Ovary (tissue), 9 donors: ENCODE measurements around the gene C1QC. TPM values are rescaled to one million over a fixed set of nuclear protein-coding genes. Genes with fewer than 3 reads are reported as not detected.

Experiments used
- DNase-seq, 5 donors: peaks; one replicate each; pipeline ENCODE4 v3.0.0-alpha.2; 2019 to 2020
- H3K27ac ChIP-seq, 2 donors: fragments of 200-600 bp; one replicate each; pipeline versions ENCODE4 v1.5.1 to v1.8.0; 2019 to 2022
- H3K27me3 ChIP-seq: fragments of 200-600 bp; one replicate; pipeline ENCODE4 v1.8.0; 2022
- H3K36me3 ChIP-seq: fragments of 200-600 bp; sonication (generic); one replicate; pipeline ENCODE4 v1.5.1; 2019
- H3K4me1 ChIP-seq: one replicate; pipeline ENCODE4 v1.8.1; 2013; ENCODE audit warnings: mild to moderate bottlenecking, moderate library complexity; ENCODE audit not compliant: insufficient read depth
- H3K4me3 ChIP-seq: fragments of 200-600 bp; sonication (generic); one replicate; pipeline ENCODE4 v1.5.1; 2017
- H3K9me3 ChIP-seq, 2 donors: fragments of 200-600 bp in 1 of 2; sonication (generic) in 1 of 2; one replicate each; pipeline versions ENCODE4 v1.5.1 to v1.8.1; 2013 to 2019; ENCODE audit warnings: mild to moderate bottlenecking in 1 of 2, moderate library complexity in 1 of 2
- EP300 ChIP-seq: sonication (generic); formaldehyde crosslinking; IDR thresholded peaks from one replicate; pipeline ENCODE4 v1.6.1; 2017; ENCODE audit warnings: antibody characterized with exemption
- POLR2A ChIP-seq: fragments of 450-650 bp; IDR thresholded peaks from one replicate; pipeline ENCODE4 v1.6.1; 2017; ENCODE audit warnings: antibody characterized with exemption, mild to moderate bottlenecking, moderate library complexity
- WGBS, 3 donors: extraction: QIAGEN DNeasy Blood & Tissue Kit in 1 of 3; methylation state at CpG; one replicate each; pipeline versions ENCODE4 v1.1.5 to v1.1.7; 2013 to 2017; 5-methylcytosine and 5-hydroxymethylcytosine counted together
- intact Hi-C, 4 donors: fragments of 100-400 bp; cut with DNase I; formaldehyde crosslinking; loops; one replicate each; pipeline versions ENCODE4 v1.11.0 to v1.15.1; 2022 to 2023
- polyA plus RNA-seq, 2 donors: library from polyadenylated mRNA; stranded (reverse); fragments of 200-250 nt in 1 of 2; fragments of 350-450 nt in 1 of 2; fragmentation: Illumina TruSeq in 1 of 2; extraction: RNeasy Lipid Tissue Mini Kit (QIAGEN cat#74804) in 1 of 2; gene quantifications; one replicate each; pipeline ENCODE4 v1.2.3, GENCODE V29; 2013 to 2014
- total RNA-seq, 7 donors: library from RNA; depleted of rRNA in 2 of 7; stranded (reverse); fragments of >200 nt in 2 of 7; fragmentation: NEBNext Ultra II Directional in 3 of 7; extraction: Animal tissue kit (Norgen Biotek cat#: 25700) in 3 of 7; gene quantifications; one replicate each; pipeline versions ENCODE4 v1.1.0 to v1.2.4, GENCODE V29; 2016 to 2023
- TF ChIP-seq, protein P1 (sequence below), 3 donors: fragments of 450-650 bp in 2 of 3; fragments of 200-600 bp in 1 of 3; IDR thresholded peaks; one replicate each; pipeline versions ENCODE4 v1.5.1 to v1.8.0; 2016 to 2022; ENCODE audit warnings: antibody characterized with exemption in 3 of 3, mild to moderate bottlenecking in 1 of 3
- donor health status: DM: no; HTN: no; CAD: no; lungs with moderate emphysema.
- donor health status: DM: no; HTN: no; CAD: no.
- donor health status: Bipolar disorder and iron deficiency.
- donor health status: DM: yes; HTN: yes; CAD: no.
- donor health status: DM: no; HTN: no; CAD: no.
- donor health status: DM: yes; HTN: yes; CAD: no.

Gene C1QC
- total and polyA plus RNA-seq, 9 donors = 30.2 to 136 (median 51.1) TPM

DNA sequence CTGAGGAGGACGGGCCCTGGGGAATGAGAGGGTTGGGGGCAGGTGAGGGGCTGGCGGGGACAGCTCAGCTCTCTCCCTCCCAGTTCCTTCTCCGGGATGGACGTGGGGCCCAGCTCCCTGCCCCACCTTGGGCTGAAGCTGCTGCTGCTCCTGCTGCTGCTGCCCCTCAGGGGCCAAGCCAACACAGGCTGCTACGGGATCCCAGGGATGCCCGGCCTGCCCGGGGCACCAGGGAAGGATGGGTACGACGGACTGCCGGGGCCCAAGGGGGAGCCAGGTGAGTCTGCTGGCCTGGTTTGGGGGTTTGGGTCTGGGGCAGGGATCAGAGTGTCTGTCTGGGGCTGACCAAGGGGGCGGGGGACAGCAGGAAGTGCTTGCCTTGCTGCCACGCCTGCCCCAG, 495 bp downstream of the C1QC start:
- Histone ChIP-seq H3K27ac (no peak overlapping the region), H3K9me3 (no peaks in the 10 kb centered on the region), H3K4me1 (peaks cover 3% of the 10 kb centered on the region), H3K27me3 (no peaks in the 10 kb centered on the region), H3K4me3 (no peak overlapping the region), H3K36me3 (no peaks in the 10 kb centered on the region)
- intact Hi-C loops = loop anchor here in 3 of 4 donors (2.0 to 10.0 kb wide), 4 partner anchors 222 to 539 kb away; no protein-coding TSS in a partner anchor
- no peak for DNase-seq
- WGBS, 3 donors = 78 to 84% (median 84%) methylated on average over 12 of the region's 12 CpGs
- TF ChIP-seq, protein P1, sequence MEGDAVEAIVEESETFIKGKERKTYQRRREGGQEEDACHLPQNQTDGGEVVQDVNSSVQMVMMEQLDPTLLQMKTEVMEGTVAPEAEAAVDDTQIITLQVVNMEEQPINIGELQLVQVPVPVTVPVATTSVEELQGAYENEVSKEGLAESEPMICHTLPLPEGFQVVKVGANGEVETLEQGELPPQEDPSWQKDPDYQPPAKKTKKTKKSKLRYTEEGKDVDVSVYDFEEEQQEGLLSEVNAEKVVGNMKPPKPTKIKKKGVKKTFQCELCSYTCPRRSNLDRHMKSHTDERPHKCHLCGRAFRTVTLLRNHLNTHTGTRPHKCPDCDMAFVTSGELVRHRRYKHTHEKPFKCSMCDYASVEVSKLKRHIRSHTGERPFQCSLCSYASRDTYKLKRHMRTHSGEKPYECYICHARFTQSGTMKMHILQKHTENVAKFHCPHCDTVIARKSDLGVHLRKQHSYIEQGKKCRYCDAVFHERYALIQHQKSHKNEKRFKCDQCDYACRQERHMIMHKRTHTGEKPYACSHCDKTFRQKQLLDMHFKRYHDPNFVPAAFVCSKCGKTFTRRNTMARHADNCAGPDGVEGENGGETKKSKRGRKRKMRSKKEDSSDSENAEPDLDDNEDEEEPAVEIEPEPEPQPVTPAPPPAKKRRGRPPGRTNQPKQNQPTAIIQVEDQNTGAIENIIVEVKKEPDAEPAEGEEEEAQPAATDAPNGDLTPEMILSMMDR (IDR thresholded peaks at IDR 0.05) = no peak
- TF ChIP-seq EP300 (no peak), POLR2A (no peak)

DNA sequence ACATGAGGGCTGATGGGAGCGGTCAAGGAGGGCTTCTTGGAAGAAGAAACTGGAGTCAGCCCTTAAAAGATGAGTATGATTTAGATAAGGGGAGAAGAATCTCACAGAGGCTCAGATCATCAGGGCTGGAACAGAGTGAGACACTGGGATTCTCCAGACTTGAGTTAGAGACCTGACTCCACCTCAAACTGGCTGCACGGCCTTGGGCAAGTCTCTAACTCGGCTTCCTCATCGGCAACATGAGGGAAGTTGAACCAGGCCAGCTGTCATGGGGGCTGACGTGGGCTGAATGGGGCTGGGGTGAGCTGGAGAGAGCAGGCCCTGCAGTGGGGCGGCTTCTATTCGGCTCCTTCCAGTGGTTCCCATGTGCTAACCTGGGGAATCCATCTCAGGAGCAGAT, 2.5 kb downstream of the C1QC start:
- TF ChIP-seq, protein P1 (IDR thresholded peaks at IDR 0.05) = no peak
- TF ChIP-seq EP300 (no peak), POLR2A (no peak)
- peaks cover 3% of the 10 kb centered on the region for H3K4me1 ChIP-seq
- H3K4me3 ChIP-seq = no peak overlapping the region
- H3K27ac ChIP-seq = no peak overlapping the region
- 58 to 67% (median 59%) methylated on average over 7 of the region's 7 CpGs for WGBS, 3 donors
- H3K27me3 ChIP-seq = no peaks in the 10 kb centered on the region
- H3K9me3 ChIP-seq = no peaks in the 10 kb centered on the region
- no peaks in the 10 kb centered on the region for H3K36me3 ChIP-seq
- no peak for DNase-seq
- intact Hi-C loops = loop anchor here in 2 of 4 donors (10.0 kb wide), 1 partner anchor 541 kb away; no protein-coding TSS in a partner anchor

DNA sequence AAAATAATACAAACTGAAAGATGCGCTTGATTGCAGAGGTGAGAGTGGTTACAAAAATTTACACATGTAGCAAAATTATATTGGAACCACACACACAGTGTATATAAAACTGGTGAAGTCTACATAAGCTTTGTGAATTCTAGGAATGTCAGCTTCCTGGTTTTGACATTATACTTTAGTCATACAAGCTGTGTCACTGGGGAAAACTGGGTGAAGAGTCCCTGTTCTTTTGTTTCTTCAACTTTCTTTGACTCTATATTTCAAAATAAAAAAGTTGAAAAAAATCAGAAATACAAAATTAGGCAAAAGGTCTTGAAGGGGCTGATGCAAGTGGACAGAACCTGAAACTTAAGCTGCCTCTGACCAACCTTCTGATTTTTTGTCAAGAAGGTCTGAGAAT, 3.0 kb downstream of the C1QC start:
- Histone ChIP-seq H3K4me3 (no peak overlapping the region), H3K4me1 (peaks cover 3% of the 10 kb centered on the region), H3K27ac (no peak overlapping the region), H3K9me3 (no peaks in the 10 kb centered on the region), H3K36me3 (no peaks in the 10 kb centered on the region), H3K27me3 (no peaks in the 10 kb centered on the region)
- no peak for DNase-seq
- 0 to 44% (median 0%) methylated on average over 1 of the region's 1 CpG for WGBS, 3 donors
- TF ChIP-seq POLR2A = no peak
- TF ChIP-seq, protein P1 (IDR thresholded peaks at IDR 0.05) = no peak
- no peak for TF ChIP-seq EP300
- intact Hi-C loops = loop anchor here in 2 of 4 donors (10.0 kb wide), 1 partner anchor 542 kb away; no protein-coding TSS in a partner anchor

DNA sequence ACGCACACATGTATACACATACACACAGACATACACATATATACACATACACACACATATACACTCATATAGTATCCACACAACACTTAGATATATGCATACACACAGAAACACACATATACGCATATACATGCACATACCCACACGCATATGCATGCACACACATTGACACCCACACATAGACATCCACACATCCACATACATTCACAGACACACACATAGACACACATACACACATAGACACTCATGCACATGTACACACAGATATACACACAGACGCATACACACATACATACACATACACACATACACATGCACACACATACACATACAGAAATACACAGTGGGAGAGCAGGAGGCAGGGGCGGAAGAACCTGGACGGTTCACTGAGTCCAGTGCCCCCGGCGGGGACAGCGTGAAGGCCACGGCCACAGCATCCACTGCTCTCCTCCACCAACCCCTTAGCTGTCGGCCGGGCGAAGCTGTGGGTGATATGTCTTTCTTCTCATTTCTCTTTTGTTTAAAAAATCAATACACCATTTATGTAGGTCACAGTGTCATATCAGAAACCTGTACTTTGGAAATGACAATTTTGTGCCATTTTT, 6.8 kb downstream of the C1QC start:
- 84 to 89% (median 88%) methylated on average over 13 of the region's 13 CpGs for WGBS, 3 donors
- no peaks in the 10 kb centered on the region for H3K4me1 ChIP-seq
- TF ChIP-seq, protein P1 (IDR thresholded peaks at IDR 0.05) = no peak
- TF ChIP-seq POLR2A (no peak), EP300 (no peak)
- no peak for DNase-seq
- intact Hi-C loops = no loop called here
- H3K4me3 ChIP-seq = no peak overlapping the region
- H3K27me3 ChIP-seq = no peaks in the 10 kb centered on the region
- H3K27ac ChIP-seq = no peak overlapping the region
- no peaks in the 10 kb centered on the region for H3K36me3 ChIP-seq
- no peaks in the 10 kb centered on the region for H3K9me3 ChIP-seq
